ENCODE data around the gene NLRP1. TPM values are rescaled to one million over a fixed set of nuclear protein-coding genes. Genes with fewer than 3 reads are reported as not detected.
A peak's percentile ranks its signal among the peaks of the same experiment; 100 is the strongest.

NLRP1 gene
- total and polyA plus RNA-seq, 9 of the 15 experiments (the other 6 are each of a cell fraction or from before 2014, with no cell fraction given): 4.0 to 69.4 (median 27.7) TPM

DNA sequence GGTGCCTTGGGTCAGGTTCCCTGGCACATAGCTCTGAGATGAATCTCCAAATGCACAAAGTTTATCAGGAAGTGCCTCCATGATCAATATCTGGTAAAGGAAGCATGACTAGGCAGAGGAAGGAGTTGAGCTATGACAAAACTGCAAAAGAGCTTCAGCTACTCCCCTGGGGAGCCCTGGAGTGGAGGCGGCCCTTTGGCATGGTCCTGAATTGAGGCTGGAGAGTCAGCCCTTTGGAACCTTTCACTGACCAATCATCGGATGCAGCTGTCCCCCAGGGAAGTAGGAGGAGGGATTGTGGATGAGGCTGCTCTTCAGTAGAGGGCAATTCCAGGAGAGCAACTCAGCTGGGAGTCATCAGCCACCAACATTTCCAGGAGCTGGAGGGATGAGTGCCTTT, 46.1 kb upstream of the NLRP1 start (continued):
- TF ChIP-seq, protein P1, sequence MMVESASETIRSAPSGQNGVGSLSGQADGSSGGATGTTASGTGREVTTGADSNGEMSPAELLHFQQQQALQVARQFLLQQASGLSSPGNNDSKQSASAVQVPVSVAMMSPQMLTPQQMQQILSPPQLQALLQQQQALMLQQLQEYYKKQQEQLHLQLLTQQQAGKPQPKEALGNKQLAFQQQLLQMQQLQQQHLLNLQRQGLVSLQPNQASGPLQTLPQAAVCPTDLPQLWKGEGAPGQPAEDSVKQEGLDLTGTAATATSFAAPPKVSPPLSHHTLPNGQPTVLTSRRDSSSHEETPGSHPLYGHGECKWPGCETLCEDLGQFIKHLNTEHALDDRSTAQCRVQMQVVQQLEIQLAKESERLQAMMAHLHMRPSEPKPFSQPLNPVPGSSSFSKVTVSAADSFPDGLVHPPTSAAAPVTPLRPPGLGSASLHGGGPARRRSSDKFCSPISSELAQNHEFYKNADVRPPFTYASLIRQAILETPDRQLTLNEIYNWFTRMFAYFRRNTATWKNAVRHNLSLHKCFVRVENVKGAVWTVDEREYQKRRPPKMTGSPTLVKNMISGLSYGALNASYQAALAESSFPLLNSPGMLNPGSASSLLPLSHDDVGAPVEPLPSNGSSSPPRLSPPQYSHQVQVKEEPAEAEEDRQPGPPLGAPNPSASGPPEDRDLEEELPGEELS (CRISPR knock-in tag; IDR thresholded peaks at IDR 0.05; ENCODE audit: borderline replicate concordance): no peak
- no peak for TF ChIP-seq ZNF311 (CRISPR knock-in tag; IDR thresholded peaks at IDR 0.05)
- no peak for TF ChIP-seq BDP1 (IDR thresholded peaks at IDR 0.05; ENCODE audit: insufficient read depth, insufficient read length)

DNA sequence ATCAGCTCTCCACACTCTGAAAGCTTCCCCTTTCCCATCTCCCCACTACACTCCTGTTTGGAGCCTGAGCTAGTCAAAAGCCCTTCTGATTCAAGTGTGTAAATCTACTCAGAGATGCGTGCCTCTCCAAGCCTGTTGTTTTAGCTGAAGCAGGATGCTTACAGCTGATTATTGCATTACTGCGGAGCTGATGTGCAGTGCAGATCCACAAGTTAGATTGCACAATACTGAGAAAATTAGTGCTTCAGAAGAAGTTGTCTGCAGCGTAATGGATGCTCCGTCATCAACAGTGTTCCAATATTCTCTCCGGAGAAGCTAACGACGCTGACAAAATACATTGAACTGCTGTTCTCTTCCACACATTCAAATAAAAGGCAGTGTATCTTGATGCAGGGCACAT, 44.8 kb upstream of the NLRP1 start:
- Histone ChIP-seq H3K9me3 (replicated peaks; ENCODE audit: control insufficient read depth, insufficient read depth, low read depth, low read length) (no peaks in the 10 kb centered on the region), H3K4me3 (no peak overlapping the region), H2AFZ (ENCODE audit: low read depth, low read length) (no peak overlapping the region), H3K4me2 (ENCODE audit: insufficient read depth, low read length) (no peak overlapping the region), H3K27me3 (ENCODE audit: control insufficient read depth in 2 of 2, insufficient read depth in 2 of 2, low read length in 2 of 2) (peaks cover 4 to 41% of the 10 kb centered on the region in 2 experiments; a peak in 4 of 5 replicates), H4K20me1 (replicated peaks; ENCODE audit: control insufficient read depth, insufficient read depth, low read length) (no peaks in the 10 kb centered on the region), H3K27ac (ENCODE audit: extremely low read depth, low read depth, low read length) (no peak overlapping the region), H3K4me1 (replicated peaks in 1 of 2; ENCODE audit: control insufficient read depth in 2 of 2, insufficient read depth in 2 of 2, low read length in 2 of 2) (no peaks in the 10 kb centered on the region), H3K9ac (ENCODE audit: insufficient read depth in 1 of 2, low read depth in 2 of 2, low read length in 2 of 2) (no peak overlapping the region), H3K36me3 (ENCODE audit: control insufficient read depth, insufficient read depth, low read length) (no peaks in the 10 kb centered on the region), H3K79me2 (ENCODE audit: control insufficient read depth, insufficient read depth, low read length) (no peaks in the 10 kb centered on the region), H3K9me1 (ENCODE audit: control insufficient read depth, insufficient read depth, low read length) (no peaks in the 10 kb centered on the region)
- no TSS peak for BruUV-seq (replicated peaks)
- intact Hi-C loops (cut with micrococcal nuclease) (no loop called here), in situ Hi-C loops (cut with MboI) (no loop called here)
- FAIRE-seq (no peak), DNase-seq (ENCODE audit: extremely low read depth in 1 of 4, low spot score in 3 of 4) (no peak), ATAC-seq (no peak)
- CTCF ChIA-PET (ENCODE audit: low intra/inter-chr PET ratio): no interaction called here
- POLR2A ChIA-PET: interaction anchor here (0.6 to 6.6 kb wide), 2 partner anchors 10 to 14 kb away, joined by 3 to 33 read pairs; no protein-coding TSS in a partner anchor
- WGBS (ENCODE audit: insufficient coverage, low coverage, missing lambda C conversion rate): 5% methylated on average over 7 of the region's 7 CpGs
- TF ChIP-seq ZNF551 (CRISPR knock-in tag; IDR thresholded peaks at IDR 0.05) (no peak), RHOXF2B (CRISPR knock-in tag; conservative IDR thresholded peaks at IDR 0.05) (no peak), ZBTB17 (CRISPR knock-in tag; IDR thresholded peaks at IDR 0.05) (no peak), TGIF2 (CRISPR knock-in tag; IDR thresholded peaks at IDR 0.05) (no peak), ZNF316 (IDR thresholded peaks at IDR 0.05) (no peak), ATF7 (IDR thresholded peaks at IDR 0.05) (no peak), CEBPB (tag; IDR thresholded peaks at IDR 0.05) (peak; percentile 66), CEBPG (CRISPR knock-in tag; IDR thresholded peaks at IDR 0.05) (no peak), CEBPG (tag; conservative IDR thresholded peaks at IDR 0.05 in 1 of 2, IDR thresholded peaks at IDR 0.05 in 1 of 2) (peak; percentile 53 to 62; a peak in 3 of 4 replicates)
- TF ChIP-seq, protein P2, sequence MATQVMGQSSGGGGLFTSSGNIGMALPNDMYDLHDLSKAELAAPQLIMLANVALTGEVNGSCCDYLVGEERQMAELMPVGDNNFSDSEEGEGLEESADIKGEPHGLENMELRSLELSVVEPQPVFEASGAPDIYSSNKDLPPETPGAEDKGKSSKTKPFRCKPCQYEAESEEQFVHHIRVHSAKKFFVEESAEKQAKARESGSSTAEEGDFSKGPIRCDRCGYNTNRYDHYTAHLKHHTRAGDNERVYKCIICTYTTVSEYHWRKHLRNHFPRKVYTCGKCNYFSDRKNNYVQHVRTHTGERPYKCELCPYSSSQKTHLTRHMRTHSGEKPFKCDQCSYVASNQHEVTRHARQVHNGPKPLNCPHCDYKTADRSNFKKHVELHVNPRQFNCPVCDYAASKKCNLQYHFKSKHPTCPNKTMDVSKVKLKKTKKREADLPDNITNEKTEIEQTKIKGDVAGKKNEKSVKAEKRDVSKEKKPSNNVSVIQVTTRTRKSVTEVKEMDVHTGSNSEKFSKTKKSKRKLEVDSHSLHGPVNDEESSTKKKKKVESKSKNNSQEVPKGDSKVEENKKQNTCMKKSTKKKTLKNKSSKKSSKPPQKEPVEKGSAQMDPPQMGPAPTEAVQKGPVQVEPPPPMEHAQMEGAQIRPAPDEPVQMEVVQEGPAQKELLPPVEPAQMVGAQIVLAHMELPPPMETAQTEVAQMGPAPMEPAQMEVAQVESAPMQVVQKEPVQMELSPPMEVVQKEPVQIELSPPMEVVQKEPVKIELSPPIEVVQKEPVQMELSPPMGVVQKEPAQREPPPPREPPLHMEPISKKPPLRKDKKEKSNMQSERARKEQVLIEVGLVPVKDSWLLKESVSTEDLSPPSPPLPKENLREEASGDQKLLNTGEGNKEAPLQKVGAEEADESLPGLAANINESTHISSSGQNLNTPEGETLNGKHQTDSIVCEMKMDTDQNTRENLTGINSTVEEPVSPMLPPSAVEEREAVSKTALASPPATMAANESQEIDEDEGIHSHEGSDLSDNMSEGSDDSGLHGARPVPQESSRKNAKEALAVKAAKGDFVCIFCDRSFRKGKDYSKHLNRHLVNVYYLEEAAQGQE (IDR thresholded peaks at IDR 0.05; ENCODE audit: borderline replicate concordance): no peak
- TF ChIP-seq, protein P2 (CRISPR knock-in tag; IDR thresholded peaks at IDR 0.05; ENCODE audit: low read depth): no peak

All from K562 (cell line).